ENCODE data around the gene SLC30A2. TPM values are rescaled to one million over a fixed set of nuclear protein-coding genes. Genes with fewer than 3 reads are reported as not detected.

Gene SLC30A2
- total RNA-seq, 1 experiment from 2014 or later = not detected

DNA sequence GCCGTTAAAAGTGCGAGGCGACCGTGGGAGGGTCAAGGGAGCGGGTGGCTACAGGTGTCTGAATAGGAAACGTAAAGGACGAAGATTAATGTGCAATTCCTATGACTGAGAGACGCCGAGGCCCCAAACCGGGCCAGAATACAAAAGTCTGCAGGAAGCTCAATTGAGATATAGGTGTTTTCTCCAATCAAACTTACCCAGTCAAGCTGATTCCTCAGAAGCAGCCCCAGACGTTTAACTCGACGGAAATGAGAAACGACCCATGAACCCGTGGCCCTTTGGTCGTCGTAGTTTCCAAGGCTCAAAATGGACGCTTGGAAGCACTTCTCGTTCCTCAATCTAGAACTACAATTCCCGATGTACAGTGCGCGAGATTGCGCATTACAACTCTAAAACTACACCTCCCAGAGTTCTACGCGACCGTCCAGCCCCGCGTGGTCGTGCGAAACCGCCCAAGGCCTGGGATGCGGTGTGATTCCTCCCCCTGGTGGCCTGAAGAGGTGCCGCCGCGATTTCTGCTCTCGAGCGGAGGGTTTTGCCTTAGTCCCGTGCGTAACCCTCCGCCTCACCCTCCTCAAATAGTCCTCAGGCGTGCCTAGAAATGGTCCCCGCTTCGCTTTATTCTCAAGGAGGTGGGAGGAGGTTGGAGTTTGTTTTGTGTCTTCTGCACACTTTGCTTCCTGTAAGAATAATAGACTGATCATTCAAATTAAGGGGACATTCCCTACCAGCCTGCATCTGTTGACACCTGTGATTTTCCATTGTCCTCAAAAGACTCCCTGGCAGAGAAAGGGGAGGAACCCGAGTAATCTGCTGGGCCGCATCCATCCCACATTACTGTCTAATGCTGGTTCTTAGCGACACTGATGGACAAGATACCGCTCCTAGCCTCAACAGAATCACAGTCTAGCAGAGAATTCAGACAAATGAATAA, 47.8 kb downstream of the SLC30A2 start, which contains the start of gene PAFAH2 (continued):
- TF ChIP-seq POLR2AphosphoS5 (IDR thresholded peaks at IDR 0.05; ENCODE audit: low read depth, low read length) (peak; percentile 89), SIN3A (IDR thresholded peaks at IDR 0.05; ENCODE audit: low read depth) (peak; percentile 89), YY1 (IDR thresholded peaks at IDR 0.05; ENCODE audit: extremely low read depth, insufficient replicate concordance, low read depth, low read length) (peak; percentile 91), EGR1 (IDR thresholded peaks at IDR 0.05; ENCODE audit: low read depth) (0 out of 2 replicates have a peak, but pooled peaks have one; percentile 33), RAD21 (IDR thresholded peaks at IDR 0.05; ENCODE audit: low read depth) (peak; percentile 100), EZH2 (IDR thresholded peaks at IDR 0.05) (no peak), ZNF274 (IDR thresholded peaks at IDR 0.05; ENCODE audit: low read depth, low read length) (no peak), CBX3 (IDR thresholded peaks at IDR 0.05; ENCODE audit: low read depth) (peak; percentile 99)
- TF ChIP-seq, protein P1, sequence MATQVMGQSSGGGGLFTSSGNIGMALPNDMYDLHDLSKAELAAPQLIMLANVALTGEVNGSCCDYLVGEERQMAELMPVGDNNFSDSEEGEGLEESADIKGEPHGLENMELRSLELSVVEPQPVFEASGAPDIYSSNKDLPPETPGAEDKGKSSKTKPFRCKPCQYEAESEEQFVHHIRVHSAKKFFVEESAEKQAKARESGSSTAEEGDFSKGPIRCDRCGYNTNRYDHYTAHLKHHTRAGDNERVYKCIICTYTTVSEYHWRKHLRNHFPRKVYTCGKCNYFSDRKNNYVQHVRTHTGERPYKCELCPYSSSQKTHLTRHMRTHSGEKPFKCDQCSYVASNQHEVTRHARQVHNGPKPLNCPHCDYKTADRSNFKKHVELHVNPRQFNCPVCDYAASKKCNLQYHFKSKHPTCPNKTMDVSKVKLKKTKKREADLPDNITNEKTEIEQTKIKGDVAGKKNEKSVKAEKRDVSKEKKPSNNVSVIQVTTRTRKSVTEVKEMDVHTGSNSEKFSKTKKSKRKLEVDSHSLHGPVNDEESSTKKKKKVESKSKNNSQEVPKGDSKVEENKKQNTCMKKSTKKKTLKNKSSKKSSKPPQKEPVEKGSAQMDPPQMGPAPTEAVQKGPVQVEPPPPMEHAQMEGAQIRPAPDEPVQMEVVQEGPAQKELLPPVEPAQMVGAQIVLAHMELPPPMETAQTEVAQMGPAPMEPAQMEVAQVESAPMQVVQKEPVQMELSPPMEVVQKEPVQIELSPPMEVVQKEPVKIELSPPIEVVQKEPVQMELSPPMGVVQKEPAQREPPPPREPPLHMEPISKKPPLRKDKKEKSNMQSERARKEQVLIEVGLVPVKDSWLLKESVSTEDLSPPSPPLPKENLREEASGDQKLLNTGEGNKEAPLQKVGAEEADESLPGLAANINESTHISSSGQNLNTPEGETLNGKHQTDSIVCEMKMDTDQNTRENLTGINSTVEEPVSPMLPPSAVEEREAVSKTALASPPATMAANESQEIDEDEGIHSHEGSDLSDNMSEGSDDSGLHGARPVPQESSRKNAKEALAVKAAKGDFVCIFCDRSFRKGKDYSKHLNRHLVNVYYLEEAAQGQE (IDR thresholded peaks at IDR 0.05; ENCODE audit: low read depth) = no peak
- TF ChIP-seq, protein P2, sequence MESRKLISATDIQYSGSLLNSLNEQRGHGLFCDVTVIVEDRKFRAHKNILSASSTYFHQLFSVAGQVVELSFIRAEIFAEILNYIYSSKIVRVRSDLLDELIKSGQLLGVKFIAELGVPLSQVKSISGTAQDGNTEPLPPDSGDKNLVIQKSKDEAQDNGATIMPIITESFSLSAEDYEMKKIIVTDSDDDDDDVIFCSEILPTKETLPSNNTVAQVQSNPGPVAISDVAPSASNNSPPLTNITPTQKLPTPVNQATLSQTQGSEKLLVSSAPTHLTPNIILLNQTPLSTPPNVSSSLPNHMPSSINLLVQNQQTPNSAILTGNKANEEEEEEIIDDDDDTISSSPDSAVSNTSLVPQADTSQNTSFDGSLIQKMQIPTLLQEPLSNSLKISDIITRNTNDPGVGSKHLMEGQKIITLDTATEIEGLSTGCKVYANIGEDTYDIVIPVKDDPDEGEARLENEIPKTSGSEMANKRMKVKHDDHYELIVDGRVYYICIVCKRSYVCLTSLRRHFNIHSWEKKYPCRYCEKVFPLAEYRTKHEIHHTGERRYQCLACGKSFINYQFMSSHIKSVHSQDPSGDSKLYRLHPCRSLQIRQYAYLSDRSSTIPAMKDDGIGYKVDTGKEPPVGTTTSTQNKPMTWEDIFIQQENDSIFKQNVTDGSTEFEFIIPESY (IDR thresholded peaks at IDR 0.05; ENCODE audit: extremely low read depth, insufficient replicate concordance, low read length) = peak; percentile 85
